Hepatic stellate cell (primary cell): ENCODE measurements around the gene C1GALT1.
"Not testable (repeated sequence)": the region's sequence is repeated elsewhere in the genome, so short reads cannot be mapped to it uniquely, and the experiment has no call there.

Experiments
- DNase-seq: peaks from one replicate; pipeline ENCODE4 v3.0.0; 2011; ENCODE audit warnings: low spot score

Gene C1GALT1

GRCh38 chr7:7237201-7237977 lies 55.0 kb downstream of the C1GALT1 start:
- DNase-seq, result no peak

- DNase-seq, result no peak
These were observed 55.6 kb downstream of the C1GALT1 start for GRCh38 chr7:7237978-7238267.

GRCh38 chr7:7239346-7239745 lies 57.0 kb downstream of the C1GALT1 start:
- DNase-seq, result no peak

GRCh38 chr7:7242899-7243298 lies 60.6 kb downstream of the C1GALT1 start:
- no peak for DNase-seq

GRCh38 chr7:7245233-7245632 lies 62.9 kb downstream of the C1GALT1 start:
- not testable (repeated sequence) for DNase-seq

GRCh38 chr7:7246223-7246622 lies 63.9 kb downstream of the C1GALT1 start:
- no peak for DNase-seq

GRCh38 chr7:7247658-7248057 lies 65.3 kb downstream of the C1GALT1 start:
- no peak for DNase-seq

- DNase-seq, result no peak
These were observed 67.5 kb downstream of the C1GALT1 start for GRCh38 chr7:7249814-7250213.

- DNase-seq, result no peak
These were observed 69.4 kb downstream of the C1GALT1 start for GRCh38 chr7:7251742-7252141.

GRCh38 chr7:7254319-7254718 lies 72.0 kb downstream of the C1GALT1 start:
- no peak for DNase-seq

GRCh38 chr7:7254908-7255307 lies 72.6 kb downstream of the C1GALT1 start:
- no peak for DNase-seq

- no peak for DNase-seq
These were observed 74.5 kb downstream of the C1GALT1 start for GRCh38 chr7:7256731-7257274.

GRCh38 chr7:7257899-7258692 lies 75.8 kb downstream of the C1GALT1 start:
- no peak for DNase-seq

- no peak for DNase-seq
These were observed 79.5 kb downstream of the C1GALT1 start for GRCh38 chr7:7261863-7262262.

GRCh38 chr7:7263297-7264230 lies 81.2 kb downstream of the C1GALT1 start:
- no peak for DNase-seq

- no peak for DNase-seq
These were observed 82.1 kb downstream of the C1GALT1 start for GRCh38 chr7:7264306-7265040.

GRCh38 chr7:7265081-7266075 lies 83.0 kb downstream of the C1GALT1 start:
- DNase-seq, result no peak

GRCh38 chr7:7266257-7266881 lies 84.0 kb downstream of the C1GALT1 start:
- no peak for DNase-seq

GRCh38 chr7:7271094-7271874 lies 88.9 kb downstream of the C1GALT1 start:
- no peak for DNase-seq
